ENCODE data around the gene CTSD.

Gene CTSD

DNA sequence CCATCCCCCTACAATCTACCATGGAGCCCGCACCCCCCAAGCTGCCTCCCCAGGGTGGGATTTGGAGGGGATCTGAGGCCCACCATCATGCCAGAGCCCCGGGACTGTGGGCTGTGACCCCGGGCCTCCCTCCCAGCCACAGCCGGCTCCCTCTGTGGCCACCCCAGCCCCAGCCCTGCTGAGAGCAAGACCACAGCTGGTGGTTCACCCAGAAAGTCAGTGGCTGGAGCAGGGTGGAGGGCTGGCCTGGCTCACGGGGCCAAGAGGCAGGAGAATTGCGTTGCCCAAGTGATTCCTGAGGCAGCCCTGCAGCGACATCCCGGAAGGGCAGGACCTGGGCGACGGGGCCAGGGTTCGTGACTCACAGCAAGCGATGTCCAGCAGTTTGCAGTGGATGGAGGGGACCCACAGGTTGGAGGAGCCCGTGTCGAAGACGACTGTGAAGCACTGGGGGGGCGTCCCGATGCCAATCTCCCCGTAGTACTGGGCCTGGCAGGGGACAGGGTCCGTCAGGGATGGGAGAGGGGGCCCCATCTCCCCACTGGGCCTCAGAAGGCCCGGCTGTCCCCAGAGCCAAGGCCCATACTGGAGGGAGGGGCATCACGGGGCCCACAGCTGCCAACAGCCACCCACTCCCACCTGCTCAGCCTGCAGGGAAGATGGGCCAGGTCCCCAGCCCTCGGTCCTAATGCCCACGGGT lies 4.4 kb downstream of the CTSD start:
- no peak overlapping the region for H3K4me3 ChIP-seq

DNA sequence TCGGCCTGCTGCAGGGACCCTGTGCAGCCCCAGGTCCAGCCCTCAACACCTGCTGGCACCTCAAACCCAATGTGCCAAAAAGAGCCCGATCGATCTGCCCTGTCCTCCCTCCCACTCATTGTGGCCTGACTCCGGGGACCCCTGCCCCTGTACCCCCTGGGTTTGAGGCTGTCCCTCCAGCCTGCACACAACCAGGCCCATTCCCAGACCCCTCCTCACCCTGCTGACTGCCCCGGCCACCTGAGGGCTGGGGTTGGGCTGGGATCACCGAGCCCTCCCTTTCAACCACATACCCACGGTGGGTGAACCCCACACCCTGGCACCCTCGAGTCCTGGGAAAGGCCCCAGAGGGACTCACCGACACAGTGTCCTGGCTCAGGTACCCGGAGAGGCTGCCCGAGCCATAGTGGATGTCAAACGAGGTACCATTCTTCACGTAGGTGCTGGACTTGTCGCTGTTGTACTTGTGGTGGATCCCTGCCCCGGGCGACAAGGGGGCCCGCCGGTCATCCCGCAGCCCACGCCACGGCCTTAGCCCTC lies 5.0 kb downstream of the CTSD start:
- H3K27ac ChIP-seq, result peak overlapping the region in 20 of 21 experiments; percentile 13 to 98 (median 78)
- peak overlapping the region in 2 of 7 experiments; percentile 5 to 6 for H3K4me3 ChIP-seq

More for the DNA sequence above, 4.4 kb downstream of the CTSD start:
- H3K27ac ChIP-seq, result peak overlapping the region in 19 of 21 experiments; percentile 13 to 99 (median 86)

DNA sequence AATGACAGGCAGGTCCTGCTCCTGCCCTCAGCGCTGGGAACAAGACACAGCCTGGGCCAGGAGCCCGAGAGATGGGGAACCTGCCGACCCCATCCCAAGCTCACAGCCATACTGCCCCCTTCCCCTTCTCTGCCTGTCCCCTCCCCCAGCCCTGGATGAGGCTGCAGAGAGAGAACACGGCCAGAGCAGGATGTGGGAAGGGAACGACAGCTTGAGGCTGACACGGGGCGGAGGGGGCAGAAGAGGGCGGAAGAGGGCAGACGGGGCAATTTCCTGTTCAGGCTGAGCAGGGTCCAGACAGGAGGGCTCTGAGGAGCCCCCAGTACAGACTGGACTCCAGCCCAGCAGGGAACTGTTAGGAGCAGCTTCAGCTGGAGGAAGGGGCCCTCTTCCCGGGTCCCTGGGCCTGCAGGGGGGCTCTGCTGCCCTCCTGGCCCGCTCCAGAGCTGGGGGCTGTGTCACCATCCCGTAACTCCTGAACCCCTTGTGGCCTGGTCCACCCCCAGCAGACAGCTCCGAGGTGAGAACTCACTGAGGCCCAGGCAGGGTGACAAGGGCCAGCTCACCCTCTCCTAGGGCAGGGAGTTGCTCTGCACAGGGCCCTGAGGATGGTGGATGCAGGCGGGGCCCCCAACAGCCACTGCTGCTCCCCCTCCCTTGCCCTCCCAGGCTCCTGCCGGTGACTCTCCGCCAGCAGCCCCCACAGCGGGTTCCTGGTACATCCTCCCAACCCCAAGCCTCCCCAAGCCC lies 5.7 kb downstream of the CTSD start:
- H3K27ac ChIP-seq, result peak overlapping the region; percentile 21 to 98 (median 74)
- peak overlapping the region in 2 of 7 experiments; percentile 5 to 6 for H3K4me3 ChIP-seq

DNA sequence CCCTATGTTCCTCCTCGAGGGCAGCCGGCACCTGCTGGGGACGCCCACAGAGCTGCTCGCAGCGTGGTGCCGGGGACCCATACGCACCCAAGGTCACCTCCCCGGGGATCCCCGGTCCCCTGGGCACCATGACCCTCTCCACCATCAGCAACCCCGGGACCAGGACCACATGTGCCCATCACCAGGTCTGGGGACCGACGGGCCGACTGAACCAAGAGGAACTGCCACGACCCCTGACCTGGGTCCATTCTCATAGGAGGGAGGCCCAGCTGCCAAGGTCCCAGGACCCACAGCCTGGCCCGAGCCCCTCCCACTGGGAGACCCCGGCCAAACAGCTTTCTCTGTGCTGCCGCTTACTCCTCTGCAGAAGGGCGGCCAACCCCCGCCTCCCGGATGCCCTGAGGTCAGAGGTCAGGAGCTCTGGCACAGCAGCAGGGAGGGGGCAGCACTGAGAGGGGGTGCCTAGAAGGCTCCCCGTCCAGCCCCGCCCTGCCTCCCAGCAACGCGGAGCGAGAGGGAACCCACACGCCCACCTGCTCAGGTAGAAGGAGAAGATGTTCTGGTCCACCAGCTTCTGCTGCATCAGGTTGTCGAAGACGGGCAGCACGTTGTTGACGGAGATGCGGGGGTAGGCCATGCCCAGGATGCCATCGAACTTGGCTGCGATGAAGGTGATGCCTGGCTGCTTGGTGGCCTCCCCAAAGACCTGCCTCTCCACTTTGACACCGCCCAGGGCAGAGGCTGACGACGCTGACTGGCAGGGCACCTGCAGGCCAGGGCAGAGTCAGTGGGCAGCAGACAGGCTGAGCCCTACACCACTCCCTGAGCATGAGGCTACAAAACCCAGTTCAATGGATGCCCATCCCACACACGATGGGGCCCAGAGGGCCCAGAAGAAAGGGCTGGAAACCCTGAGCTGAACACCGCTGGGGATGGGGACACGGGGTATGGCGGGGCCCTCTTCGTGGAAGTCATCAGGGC lies 6.6 kb downstream of the CTSD start:
- H3K27ac ChIP-seq, result peak overlapping the region in 19 of 21 experiments; percentile 13 to 98 (median 74)
- H3K4me3 ChIP-seq, result no peak overlapping the region

DNA sequence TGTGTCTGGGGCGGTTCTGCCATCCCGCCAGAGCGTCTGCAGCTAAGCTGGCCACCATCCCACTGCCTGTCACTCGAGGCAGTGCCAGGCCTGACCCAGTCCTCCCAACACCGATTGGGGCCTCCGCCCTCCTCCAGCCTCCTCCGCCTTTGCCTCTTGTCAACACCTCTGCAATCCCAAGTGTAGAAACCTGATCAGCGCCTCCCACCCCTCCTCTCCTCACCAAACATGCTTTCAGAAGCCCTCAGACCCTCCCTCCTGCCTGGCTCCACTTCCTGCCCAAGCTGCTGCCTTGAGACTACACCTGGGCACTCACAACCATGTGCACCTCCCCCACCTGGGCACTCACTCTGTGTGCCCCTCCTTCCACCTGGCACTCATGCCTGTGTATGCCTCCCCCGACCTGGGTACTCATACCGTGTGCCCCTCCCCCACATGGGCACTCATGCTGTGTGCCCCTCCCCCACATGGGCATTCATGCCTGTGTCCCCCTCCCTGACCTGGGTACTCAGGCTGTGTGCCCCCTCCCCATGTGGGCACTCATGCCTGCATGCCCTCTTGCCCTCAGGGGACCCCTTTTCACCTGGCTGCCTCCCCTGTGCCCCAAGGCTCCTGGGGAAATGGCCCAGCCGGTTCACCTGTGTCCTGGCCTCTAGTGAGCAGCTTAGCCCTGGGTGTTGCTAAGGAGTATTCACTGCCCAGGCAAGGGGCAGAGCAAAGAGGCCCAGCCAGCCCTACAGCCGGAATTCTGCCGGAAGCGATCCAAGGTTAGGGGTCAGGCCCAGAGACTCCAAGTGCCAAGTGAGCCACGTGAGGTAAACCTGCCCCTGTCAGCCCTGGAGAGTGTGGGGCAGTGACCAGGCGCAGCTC lies 7.8 kb downstream of the CTSD start:
- no peak overlapping the region for H3K4me3 ChIP-seq
- peak overlapping the region in 13 of 21 experiments; percentile 2 to 86 (median 34) for H3K27ac ChIP-seq

DNA sequence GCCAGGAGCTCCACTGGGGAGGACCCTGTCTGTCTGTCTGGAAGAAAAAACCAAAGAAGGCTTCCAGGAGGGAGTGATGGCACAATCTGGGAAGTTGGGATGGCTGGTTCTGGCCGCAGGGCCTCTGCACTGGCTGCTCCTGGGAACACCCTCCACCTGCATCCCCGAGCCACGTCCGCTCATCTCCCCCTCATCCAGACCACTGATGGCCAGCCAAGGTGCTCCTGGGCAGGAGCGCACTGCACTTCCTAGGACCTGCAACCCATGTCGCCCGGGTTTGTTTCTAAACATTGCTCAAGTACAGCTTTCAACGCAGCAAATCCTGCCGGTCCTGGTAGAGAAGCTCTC lies 8.4 kb downstream of the CTSD start:
- Histone ChIP-seq H3K4me3 (no peak overlapping the region), H3K27ac (peak overlapping the region in 8 of 21 experiments; percentile 2 to 65 (median 36))

DNA sequence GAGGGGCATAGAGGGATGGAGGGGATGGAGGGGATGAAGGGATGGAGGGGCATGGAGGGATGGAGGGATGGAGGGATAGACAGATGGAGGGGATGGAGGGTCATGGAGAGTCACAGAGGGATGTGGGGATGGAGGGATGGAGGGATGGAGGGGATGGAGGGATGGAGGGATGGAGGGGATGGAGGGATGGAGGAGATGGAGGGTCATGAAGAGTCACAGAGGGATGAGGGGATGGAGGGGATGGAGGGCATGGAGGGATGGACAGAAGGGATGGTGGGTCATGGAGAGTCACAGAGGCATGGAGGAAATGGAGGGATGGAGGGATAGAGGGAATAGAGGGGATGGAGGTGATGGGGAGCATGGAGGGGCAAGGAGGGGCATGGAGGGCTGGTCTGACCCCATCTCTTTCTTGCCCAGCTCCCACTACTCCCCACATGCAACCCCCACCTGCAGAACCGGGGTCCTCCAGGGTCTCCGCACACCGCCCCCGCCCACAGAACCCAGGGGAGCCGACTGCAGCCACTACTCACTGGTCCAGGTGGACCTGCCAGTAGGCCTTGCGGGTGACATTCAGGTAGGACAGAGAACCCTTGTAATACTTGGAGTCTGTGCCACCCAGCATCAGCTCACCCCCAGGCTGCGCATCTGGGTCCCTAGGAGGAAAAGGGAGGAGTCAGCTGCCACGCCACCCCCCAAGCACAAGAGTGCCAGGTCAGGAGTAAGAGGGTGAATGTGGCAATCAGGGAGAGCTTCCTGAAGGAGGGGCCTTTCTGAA lies 9.2 kb downstream of the CTSD start:
- Histone ChIP-seq H3K27ac (peak overlapping the region in 1 of 21 experiments; percentile 30), H3K4me3 (no peak overlapping the region)

DNA sequence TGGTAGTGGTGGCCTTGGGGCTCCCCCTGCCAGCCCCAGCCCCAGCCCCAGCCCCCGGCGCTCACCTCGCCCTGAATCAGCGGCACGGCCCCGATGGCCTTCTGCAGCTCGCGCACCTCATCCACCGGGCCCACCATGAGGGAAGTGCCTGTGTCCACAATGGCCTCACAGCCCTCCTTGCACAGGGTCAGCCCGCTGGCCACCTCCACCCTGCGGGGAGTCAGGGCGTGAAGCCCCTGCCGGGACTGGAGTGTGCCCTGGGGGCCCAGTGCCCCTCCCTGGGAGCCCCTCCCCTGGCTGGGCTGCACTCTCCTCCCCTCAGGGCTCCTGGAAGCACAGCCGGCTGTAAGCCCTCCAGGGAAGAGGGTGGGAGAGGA lies 9.8 kb downstream of the CTSD start:
- H3K27ac ChIP-seq, result no peak overlapping the region
- H3K4me3 ChIP-seq, result no peak overlapping the region

DNA sequence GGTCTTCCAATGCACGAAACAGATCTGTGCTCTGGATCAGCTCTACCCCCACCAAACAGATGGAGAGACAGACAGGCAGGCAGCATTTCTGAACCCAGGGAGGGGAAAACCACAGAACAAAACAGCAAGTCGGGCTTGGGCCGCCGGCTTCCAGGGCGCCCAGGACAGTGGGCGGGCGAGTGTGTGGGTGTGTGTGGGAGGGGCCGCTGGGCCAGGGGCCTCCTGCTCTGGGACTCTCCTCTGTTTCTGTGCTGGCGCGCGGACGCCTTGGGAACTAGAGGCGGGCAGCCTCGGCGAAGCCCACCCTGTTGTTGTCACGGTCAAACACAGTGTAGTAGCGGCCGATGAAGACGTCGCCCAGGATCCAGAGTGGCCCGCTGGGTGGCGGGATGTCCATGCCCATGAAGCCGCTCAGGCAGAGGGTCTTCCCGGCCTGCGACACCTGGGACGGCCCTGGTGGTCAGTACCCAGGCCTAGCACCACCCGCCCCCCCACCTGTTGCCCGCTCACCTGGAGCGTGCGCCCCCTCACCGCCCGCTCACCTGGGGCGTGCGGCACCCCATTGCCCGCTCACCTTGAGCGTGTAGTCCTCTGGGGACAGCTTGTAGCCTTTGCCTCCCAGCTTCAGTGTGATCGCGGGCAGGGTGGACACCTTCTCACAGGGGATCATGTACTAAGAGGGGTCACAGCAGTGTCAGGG lies 10.3 kb downstream of the CTSD start:
- H3K27ac ChIP-seq, result peak overlapping the region in 3 of 21 experiments; percentile 9 to 17 (median 17)
- no peak overlapping the region for H3K4me3 ChIP-seq

DNA sequence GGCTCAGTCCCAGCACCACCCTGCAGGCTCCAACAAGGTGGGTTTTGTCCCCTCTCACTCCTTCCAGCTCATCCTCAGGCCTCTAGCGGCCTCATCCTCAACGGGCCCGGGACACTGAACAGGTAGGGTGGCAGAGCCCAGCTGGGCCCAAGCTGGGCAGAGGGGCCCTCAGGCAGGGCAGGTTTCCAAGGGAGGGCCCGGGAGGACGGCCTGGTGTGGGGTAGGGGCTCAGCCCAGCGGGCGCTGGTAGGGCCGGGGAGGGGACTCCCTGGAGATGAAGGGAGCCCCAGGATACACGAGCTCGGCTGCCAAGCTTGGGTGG lies 10.9 kb downstream of the CTSD start:
- Histone ChIP-seq H3K4me3 (no peak overlapping the region), H3K27ac (peak overlapping the region in 6 of 21 experiments; percentile 0 to 32 (median 17))

DNA sequence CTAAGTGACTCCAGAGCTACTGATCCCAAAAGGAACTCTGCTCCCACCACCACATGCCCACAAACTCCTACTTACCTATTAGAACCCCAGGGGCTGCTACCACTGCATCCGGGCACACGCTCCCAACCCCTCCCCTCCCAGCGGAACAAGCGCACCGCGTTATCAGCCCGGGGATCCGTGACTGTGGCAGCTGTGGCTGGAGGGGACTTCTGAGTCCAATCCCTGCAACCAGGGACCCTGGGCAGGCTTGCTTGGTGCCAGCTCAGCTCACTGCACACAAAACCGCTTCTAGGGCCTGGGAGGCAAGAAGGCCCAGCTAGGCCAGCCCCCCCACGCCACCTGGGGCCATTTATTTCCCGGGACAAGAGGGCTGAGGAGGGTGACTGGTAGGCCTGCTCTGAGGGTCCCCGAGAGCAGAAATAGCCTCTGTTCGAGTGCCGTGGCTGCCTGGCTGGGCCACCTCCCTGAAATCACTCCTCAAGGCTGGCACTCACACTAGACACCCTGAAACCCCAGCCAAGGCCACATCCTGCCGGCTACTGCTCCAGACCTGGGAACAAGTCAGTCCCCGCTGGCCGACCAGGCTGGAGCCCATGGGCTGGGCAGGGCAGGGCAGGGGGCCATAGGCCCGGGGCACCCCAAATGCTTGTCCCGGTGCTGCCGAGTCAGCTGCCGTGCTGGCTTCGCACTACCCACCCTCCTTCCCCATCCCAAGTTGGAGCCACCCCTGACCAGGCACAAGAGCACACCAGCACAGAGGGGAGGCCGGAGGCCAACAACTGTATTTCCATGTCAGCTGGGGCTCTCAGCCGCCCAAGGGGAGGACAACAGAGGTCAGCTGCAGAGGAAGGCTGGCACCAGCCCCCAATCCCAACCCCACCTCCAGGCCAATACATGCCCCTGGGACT lies 11.5 kb downstream of the CTSD start:
- peak overlapping the region in 7 of 21 experiments; percentile 0 to 32 (median 17) for H3K27ac ChIP-seq
- no peak overlapping the region for H3K4me3 ChIP-seq

DNA sequence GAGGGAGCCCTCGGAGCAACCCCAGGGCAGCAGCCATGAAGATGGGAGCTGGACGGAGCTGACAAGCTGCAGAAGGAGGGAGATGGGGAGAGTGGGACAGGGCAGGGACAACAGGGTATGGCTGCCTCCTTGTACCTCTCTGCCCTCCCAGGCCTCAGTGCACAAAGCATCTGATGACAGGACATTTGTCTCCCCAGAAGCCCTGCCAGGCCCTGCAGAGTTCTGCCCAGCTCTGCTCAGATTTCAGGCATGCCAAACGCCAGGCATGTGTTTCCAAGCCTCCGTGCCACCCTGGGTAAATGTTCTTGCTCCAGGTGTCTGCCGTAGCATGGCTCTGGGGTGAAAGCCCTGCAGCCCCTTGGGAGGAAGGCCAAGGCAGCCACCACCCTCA lies 12.2 kb downstream of the CTSD start:
- Histone ChIP-seq H3K27ac (peak overlapping the region in 8 of 21 experiments; percentile 0 to 68 (median 36)), H3K4me3 (no peak overlapping the region)

DNA sequence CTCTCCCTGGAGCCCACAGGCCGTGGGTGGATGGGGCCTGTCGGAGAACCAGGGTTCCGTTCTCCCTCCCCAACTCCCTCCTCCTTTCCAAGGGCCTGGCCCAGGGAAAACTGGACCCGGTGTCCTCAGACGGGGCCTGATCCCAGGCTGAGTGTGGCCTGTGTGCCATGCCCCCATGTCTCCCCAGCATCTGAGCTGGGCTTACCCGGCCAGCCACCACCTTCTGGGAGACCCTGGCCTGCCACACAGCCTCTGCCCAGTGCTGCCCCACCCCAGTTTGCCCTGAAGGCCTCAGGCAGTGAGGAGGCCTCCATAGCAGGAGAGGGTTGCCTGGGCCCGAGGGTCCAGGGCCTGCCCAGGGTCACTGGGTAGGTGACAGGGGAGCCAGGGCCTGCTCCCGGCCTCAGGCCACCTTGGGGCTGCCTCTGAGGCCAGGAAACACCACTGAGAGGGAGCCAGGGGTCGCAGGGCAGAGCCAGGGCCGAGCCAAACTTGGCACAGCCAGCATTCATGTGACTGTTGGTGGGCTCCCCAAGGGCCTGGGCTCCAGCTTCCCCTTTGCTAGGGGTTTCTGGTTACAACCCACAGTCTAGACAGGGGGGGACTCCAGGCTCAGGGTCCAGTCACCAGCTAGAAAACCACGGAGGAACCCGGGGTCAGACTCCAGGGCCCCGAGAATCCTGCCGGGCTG lies 12.7 kb downstream of the CTSD start:
- H3K27ac ChIP-seq, result peak overlapping the region in 11 of 21 experiments; percentile 0 to 68 (median 37)

DNA sequence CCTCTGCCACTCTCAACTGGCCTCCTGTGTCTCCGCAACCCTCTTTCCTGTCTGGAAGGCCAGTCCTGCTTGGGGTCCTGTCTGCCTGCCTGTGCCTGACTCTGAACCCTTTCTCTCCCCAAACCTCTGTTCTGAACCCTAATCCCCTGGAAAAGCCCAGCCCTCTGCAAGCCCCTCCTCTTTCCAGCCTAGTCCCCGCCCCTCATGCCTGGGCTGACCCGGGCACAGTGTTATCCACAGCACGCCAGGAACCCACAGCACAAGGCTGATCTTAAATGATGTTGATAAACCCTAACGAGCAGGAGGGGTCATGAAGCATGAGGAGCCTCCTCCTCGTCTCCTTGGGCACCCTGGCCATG lies 13.3 kb downstream of the CTSD start, which contains the start of gene IFITM10:
TSS of gene IFITM10 (minus strand) at position 115 of the 359 bp plus-strand sequence. CDS start 153 bp downstream, outside the sequence.
- peak within 1 kb of the TSS in 6 of 7 experiments; percentile 21 to 45 (median 34) for H3K4me3 ChIP-seq
- H3K27ac ChIP-seq, result peak within 1 kb of the TSS in 14 of 21 experiments; percentile 23 to 69 (median 57)

More for the DNA sequence above, 12.7 kb downstream of the CTSD start:
- H3K4me3 ChIP-seq, result no peak overlapping the region
